Left renal pelvis (tissue), 4 donors: ENCODE measurements around the gene ACOX1. TPM values are rescaled to one million over a fixed set of nuclear protein-coding genes. Genes with fewer than 3 reads are reported as not detected.
A peak's percentile ranks its signal among the peaks of the same experiment; 100 is the strongest.

ENCODE experiments used
- DNase-seq, 4 donors: peaks; one replicate each; pipeline ENCODE4 v3.0.0-alpha.2; 2013; ENCODE audit warnings: low read depth in 4 of 4, low spot score in 3 of 4
- polyA plus RNA-seq, 4 donors: library from polyadenylated mRNA; unstranded; fragments of 120-200 nt; gene quantifications; one replicate each; pipeline ENCODE4 v1.2.1, GENCODE V29; 2013; ENCODE audit not compliant: insufficient read length in 4 of 4

Gene ACOX1
- 10 to 100 TPM; 20.3 to 40.0 (median 33.3) TPM for polyA plus RNA-seq

DNA sequence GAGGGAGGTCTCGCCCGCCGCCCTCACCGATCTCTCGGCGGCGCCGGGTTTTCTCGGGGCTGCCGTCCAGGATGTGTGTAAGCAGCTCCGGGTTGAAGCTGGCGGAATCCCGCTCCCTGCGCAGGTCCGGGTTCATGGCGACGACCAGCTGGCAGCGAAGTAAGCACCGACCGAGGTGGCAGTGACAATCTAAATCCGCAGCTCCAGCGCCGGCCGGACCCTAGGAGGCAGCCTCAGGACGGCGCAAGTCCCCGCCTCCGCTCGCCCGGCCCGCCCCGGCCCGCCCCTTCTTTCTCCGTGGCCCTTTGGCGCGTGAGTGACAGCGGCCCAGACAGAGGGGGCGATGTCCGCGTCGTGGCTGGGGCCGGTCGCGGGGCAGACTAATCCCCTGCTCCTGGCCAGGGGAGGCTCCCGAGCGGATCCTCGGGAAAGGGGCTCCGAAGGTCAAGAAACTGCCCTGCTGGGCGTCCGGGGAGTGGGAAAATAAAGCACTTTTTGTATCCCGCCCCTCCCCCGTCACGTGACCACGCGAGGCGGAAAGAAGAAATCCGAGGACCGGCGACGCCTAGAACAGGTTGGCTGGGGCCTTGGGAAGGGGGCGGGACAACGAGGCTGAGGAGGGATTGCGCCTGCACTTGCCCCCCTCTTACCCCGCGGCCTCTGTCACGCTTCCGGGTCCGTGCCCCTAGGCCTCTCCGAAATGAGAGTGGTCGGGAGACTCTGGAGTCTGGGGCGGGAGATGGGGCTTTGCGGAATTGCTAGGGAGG is at the start of gene ACOX1, which contains the start of gene TEN1:
TSS of gene ACOX1 (minus strand) at position 229 of the 767 bp plus-strand sequence. CDS start at position 136, 93 bp downstream.
TSS of gene TEN1 (plus strand) at position 303 of the 767 bp plus-strand sequence. CDS start 6,953 bp downstream, outside the sequence.
- DNase-seq, result peak; percentile 94 to 97 (median 96)

DNA sequence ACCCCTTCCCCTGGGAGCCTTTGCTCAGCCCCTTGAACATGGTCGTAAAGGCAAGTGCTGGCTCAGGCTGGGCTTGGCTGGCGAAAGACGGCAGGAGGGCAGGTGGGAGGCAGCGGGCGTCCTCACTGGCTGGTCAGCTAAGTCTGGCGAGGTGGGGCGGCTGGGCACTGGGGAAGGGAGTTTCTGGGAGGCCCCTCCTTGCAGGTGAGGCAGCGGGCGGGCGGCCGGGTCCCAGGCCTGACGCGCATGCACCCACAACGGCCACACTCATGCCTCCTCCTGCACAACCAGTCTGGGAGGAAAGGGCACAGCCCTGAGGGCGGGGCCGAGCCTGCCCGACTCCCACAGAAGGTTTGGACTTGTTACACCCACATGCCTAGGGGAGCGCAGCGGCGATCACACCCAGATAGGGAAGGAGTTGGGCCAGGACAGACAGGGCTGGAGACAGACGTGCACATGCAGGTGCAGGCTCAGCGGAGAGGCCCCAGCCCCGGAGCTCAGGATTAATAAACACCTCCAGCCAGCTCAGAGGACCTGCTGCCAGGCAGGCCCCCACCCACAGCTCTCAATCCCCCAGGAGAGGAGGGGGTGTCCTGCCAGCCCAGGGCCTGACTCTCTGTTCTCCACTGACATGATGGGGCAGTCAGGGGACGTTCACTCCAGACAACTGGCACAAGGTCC is 48.3 kb upstream of the ACOX1 start, which contains the start of gene EVPL:
TSS of gene EVPL (minus strand) at position 148 of the 681 bp plus-strand sequence. CDS start at position 40, 108 bp downstream.
- no peak for DNase-seq

DNA sequence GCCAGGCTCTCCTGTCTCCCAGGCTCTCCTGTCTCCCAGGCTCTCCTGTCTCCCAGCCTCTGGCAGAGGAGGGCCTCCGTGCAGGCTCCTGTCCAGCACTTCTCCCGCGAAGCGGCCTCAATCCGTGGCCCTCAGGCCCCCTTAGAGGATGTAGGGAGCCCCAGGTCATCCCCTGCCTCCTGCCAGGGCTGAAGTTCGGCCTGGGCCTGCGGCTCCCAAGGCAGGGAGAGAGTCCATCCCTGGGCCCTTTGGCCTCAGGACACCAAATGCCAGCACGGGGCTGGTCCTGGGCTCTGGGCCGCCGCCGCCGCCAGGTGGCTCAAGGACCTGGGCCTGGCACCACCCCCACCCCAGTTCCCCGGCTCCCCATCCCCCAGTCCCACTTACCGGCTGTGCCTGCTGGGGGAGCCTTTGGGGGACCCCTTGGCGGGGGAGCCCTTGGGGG is 47.8 kb upstream of the ACOX1 start:
- DNase-seq, result no peak

DNA sequence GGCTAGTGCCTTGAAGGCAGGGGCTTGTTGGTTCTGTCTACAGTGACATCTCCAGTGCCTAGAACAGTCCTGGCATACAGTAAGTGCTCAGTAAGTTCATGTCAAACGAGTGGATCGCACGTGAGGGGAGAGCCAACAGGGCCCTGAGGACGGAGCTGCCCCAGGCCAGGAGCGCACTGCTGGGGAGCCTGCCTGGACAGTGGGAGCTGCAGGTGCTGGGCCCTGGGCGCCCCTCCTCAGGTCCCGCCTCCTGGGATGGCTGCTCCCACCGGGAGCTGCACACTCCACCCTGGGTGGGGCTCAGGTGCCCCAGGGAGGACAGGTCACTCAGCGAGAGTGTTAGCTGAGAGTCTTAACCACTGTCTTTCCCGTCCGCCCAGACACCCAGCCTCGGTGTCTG is 46.3 kb upstream of the ACOX1 start:
- DNase-seq, result no peak

DNA sequence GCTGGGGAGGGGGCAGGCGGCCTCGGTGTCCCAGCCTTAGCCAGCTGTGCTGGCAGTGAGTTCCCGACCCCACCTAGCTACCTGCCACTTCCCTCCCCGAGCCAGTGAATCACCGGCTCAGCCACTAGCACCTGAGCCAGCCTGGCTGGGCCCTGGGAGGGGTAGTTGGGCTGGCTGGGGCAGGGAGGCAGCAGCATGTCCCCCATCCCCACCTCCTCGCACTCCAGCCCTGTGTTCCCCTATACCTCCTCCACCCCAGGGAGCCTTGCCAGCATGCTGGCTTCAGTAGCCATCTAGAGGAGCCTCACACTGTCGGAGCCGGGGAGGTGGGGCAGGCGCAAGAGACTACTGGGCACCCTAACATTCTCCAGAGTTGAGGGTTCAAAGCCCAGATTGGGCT is 45.4 kb upstream of the ACOX1 start:
- no peak for DNase-seq

DNA sequence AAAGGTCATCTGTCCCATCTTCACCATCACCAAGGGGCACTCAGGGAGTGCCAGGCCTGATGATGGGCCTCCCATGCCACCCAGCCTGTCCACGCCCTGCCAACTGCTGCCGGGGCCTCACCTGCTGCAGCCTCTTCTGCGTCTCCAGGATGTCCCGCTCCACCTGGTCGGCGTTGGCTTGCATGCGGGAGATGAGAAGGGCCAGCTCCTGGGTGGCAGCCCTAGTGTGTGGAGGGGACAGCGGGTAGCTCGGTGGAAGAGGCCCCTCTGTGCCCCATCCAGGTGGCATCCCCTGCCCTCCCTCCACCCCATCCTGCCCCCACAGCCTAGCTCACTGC is 44.9 kb upstream of the ACOX1 start:
- DNase-seq, result no peak

DNA sequence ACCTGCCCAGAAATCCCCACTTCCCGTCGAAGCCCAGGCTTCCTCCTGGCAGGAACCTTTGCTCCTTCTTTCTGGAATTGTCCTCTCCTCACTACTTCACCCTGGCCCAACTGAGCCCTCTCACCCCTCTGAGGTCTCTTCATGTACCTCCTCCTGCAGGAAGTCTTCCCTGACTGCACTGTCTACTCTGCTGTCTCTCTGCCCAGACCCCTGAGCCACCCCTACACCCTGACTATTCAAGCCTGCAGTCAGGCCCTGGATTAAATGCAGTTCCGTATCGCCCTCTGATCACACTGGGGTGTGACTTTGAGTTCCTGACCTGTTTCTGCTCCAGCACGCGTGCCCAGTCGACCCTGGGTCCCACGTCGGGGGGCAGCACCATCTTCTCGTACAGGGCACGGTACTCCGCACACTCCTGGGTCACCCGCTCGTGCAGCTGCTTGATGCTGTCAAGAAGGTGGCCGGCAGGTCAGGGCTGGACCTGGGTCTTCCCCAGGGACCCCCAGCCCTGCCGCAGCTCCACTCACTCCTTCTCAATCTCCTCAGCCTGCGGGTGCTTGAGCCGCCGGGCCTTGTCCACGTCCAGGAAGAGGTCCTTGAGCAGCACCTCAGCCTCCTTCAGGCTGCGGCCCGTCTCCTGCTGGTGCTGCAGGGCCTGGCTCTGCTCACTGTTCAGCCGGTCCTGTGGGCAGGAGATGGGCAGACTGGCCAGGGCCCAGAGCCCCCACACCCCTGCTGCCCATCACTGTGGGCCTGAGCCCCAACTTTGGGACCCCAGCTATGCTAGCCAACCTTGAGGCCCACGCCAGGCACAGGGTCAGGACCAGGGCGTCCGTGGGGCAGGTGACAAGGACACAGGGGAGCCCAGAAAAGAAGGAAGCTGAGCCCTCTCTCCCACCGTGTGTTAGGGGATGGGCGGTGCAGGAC is 44.3 kb upstream of the ACOX1 start:
- no peak for DNase-seq

DNA sequence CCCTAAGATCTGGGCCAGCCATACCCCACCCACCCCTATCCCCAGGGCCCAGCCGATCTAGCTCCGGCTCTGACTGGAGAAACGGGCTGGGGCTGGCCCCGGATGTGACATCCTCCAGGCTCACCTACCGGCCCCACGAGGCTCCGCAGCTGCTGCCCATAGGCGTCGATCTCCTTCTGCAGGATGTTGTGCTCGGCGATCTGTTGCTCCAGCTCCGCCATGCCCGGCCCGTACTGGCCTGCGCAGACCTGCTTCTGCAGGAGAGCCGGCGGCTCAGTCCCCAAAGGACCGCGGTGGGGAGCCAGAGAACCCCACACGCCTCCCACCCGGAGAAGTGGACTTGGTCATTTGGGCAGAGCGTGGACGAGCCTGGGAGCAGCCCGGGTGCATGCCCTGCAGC is 43.3 kb upstream of the ACOX1 start:
- DNase-seq, result no peak

DNA sequence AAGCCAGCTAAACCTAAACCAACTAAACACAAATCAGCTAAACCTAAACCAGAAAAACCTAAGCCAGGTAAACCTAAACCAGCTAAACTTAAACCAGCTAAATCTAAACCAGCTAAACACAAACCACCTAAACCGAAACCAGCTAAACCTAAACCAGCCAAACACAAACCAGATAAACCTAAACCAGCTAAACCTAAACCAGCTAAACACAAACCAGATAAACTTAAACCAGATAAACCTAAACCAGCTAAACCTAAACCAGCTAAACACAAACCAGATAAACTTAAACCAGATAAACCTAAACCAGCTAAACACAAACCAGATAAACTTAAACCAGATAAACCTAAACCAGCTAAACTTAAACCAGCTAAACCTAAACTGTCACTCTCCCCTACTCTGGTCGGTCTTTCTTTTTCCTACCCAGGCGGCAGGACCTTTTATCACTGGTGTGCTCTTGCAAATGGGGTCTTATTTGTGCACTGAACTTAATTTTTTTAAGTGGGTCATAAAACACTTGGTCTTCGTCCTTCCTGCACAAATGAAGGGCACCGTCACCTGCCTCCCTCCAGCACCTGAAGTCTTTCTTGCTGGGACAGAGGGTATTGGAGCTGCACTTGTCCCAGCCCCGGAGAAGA is 41.0 kb upstream of the ACOX1 start:
- DNase-seq, result no peak

DNA sequence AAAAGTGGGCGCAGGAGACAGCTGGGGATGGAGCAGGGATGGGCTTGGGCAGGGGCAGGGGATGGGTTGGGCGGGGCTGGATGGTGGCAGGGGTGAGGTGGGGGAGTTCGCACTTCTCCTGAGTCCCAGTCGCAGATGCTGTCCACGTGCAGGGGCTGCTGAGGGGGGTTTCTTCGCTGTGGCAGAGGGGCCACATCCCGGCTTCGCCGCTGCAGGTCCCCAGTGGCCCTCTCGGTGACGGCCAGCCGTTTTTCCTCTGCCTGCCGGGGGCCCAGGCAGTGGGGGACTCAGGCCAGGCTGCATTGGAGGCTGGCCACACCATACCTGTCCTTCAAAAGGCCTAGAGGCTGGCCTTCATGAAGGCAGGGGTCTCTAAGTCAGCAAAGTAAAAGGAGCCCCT is 39.8 kb upstream of the ACOX1 start:
- no peak for DNase-seq

DNA sequence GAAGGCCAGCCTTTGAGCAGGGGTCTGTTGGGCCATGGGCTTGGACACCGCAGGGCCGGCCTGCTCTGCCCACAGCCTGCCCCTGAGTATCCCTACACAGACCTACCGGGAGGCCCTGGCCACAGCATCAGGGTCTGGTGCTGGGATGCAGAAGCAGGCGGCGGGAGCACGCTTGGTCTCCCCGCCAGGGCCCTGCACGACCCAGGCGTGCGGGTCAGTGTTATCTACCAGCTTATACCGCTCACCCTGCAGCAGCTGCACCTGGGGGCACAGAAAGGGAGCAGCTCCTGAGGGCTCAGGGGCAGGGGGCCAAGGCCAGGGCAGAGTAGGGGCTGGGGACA is 39.3 kb upstream of the ACOX1 start:
- no peak for DNase-seq

DNA sequence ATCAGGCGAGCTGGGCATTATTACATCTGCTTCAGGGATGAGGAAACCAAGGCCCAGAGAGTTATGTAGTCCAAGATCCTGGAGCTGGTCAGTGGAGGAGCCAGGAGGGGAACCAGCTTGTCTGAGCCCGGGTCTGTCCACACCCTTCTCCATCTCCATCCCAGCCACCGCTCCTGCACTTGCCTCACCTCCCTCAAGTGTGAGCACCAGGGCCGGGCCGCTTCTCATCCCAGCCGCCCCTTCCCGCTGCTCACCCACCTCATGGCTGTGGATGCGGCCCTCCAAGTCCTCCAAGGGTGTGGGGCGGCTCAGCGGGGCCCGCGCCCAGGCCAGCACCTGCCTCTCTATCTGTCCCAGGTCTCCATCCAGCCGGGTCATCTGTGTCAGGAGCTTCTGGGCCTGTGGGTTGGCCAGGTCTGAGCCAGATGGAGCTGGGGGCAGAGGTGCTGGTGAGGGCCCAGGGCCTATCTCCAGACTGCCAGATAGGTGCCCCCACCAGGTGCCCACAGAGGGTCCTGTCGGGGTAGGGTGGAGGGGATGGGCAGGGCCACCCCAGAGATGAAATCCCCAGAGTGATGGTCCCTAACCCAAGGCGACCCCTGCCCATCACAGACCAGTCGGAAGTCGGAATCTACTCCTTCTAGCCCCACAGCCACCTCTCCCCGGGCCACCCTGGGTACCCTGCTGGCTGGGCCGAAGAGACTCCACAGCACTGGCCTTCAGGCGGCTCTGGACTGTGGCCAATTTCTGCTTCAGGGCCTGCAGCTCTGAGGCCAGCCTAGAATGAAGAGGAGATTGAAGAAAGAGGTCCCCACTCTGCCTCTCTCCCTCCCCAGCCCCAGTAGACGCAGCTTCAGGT is 38.7 kb upstream of the ACOX1 start:
- no peak for DNase-seq

DNA sequence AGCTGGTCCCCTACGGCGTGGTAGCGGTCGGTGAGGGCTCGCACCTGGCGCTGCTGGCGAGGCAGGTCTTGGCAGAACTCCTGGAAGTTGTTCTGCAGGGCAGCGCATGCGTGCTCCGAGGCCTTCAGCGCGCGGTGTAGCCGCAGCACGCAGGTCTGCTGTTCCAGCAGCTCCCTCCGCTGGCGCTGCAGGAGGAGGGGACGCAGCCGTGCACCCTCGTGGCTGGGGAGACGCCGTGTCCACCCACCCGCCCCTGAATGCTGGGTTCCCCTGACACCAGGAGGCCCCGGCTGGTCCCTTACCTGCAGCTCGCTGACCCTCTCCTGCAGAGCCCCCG is 35.9 kb upstream of the ACOX1 start:
- no peak for DNase-seq

DNA sequence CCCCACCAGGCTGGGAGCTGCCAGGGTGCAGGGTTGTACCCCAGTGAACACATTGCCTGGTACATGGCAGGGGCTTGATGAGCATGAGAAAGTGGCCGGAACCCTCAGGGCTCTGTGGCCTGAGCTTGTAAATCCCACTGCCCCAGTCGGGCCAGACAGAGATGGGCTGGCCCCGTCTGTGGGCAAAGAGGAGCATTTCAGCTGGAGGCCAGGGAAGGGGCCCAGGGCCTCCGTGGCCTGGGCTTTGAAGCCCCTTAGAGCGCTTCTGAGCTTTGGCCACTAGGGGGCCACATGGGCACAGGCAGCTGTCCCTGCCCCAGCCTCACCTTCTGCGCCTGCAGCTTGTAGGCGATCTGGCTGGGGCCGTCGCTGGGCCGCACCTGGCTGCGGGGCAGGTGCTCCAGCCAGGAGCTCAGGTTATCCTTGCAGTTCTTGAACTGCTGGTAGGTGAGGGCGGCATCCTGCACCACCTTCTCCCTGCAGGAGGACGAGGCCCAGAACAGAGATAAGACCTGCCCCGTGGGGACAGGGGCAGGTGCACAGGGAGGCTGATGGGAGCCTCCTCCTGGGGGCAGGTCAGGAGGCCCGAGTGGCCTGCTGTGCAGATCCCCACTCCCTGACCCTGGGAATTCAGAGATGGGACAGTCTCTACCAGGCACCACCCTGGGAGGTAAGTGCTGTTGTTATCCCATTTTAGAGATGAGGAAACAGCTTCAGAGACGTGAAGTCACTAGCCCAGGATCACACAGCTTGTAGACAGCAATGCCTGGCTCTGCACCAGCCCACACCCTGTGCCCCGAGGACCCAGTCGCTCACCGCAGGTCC is 35.3 kb upstream of the ACOX1 start:
- DNase-seq, result peak in 1 of 4 donors; percentile 65

DNA sequence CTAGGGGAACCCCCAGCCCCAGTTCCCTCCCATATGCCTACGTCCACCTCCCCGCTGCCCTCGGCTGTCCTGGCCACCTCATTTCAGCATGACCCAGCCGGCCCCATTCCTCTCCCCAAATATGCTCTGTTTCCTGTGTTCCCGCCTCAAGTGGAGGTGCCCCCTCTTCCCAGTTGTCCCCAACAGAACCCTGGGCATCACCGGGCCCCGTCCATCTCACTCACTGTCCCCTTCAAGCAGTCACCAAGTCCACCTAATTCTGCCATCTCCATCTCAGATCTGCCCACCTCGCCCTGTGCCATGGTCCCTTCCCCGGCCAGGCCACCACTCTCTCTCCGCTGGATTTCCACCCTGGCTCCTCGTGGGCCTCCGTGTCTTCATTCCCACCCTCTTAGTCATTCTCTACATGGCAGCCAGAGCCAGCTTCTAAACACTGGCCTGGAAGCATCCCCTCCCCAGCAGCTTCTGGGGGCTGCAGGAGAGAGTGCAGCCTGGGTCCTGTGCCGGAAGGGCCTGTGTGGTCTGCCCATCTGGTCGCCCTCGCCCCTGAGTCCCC is 34.5 kb upstream of the ACOX1 start:
- no peak for DNase-seq

DNA sequence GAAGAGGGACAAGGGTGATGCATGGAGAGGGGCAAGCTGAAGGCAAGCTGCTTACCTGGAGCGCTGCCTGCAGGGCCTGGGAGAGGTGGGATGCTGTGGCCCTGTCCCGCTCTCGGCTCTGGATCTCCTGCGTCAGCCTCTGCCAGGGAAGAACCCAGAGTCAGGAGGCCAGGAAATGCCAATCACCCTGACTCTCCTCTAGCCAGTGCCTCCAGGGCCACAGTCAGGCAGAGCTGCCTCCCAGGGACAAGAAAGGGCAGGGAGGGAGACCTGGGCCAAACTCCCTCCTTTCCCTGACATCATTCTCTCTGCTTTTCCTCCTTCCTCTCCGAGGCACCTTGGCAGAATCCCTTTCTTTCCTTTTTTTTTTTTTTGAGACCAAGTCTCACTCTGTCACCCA is 33.0 kb upstream of the ACOX1 start:
- no peak for DNase-seq

DNA sequence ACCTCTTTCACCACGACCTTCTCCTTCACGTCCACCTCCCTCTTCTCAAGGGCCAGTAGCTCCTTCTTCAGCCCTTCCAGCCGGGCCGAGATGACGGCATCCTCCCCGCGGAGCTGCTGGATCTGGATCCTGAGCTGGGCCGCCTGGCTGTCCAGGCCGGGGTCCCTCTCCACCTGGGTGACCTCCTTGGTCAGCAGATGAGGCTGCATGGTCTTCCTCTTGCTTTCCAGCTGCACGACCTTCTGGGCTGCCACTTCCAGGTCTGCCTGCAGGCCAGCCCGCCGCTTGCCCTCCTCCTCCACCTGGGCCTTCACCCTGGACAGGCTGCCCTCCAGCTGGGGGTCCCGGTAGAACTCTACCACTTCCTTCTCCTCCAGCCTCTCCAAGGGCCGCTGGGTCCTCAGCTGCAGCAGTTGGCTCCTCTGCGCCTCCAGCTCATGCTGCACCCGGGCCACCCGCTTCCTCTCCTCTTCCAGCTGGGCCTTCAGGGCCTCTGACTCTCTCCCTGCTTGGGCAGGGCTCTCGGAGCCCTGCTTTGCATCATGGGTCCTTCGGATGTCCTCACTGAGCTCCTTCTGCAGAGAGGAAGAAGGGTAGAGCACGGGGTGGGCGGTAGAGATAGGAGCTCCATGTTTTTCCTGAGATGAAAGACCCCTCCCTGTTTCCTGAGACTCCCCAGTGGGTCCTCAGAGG is 31.1 kb upstream of the ACOX1 start:
- no peak for DNase-seq

DNA sequence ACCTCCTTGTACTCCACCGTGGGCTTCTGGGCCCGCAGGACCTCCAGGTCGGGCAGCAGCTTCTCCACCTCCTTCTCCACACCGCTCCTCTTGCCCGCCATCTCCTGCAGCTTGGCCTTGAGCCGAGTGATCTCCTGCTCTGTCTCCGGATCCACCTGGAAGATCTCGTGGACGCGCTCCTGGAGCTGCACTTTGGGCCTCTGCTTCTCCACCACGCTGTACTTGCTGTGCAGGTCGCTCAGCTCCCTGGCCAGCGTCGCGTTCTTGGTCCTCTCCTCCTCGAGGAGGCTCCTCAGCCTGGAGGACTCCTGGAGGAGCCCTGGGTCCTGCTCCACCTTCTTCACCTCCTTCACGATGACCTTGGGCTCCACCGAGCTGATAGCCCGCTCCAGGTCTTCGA is 30.5 kb upstream of the ACOX1 start:
- DNase-seq, result no peak
